ENCODE results near the gene TEAD4. TPM values are rescaled to one million over a fixed set of nuclear protein-coding genes. Genes with fewer than 3 reads are reported as not detected.
A peak's percentile ranks its signal among the peaks of the same experiment; 100 is the strongest.

TEAD4 gene
- total RNA-seq, 1 donor: 15.2 TPM

DNA sequence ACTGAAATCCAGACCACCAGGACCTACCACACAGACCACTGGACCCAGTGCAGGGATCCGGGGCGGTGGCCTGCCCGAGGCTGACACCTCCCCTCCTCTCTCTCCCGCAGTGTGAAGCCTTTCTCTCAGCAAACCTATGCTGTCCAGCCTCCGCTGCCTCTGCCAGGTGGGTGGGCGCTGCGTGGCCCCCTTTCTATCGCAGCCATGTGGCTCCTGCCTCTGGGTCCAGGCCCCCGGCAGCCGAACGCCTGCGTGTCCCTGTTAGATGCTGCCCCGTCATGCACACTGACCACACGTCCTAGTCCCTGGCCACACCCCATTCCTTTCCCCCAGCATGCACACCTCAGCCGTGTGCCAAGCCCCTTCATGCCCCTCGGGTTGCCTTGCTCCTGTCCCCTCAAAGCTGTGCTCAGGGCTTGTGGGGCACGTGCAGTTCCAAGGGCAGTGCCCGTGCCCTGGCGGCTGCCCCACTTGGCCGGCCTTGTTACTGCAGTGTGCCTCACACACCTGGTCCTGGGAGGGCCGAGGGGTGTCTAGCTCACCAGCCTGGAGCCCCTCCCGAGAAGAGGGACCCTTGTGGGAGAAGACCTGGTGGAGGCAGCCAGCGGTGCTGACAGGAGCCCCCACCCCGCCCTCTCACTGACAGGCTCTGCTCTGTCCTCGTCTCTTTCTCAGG is 59.9 kb downstream of the TEAD4 start:
- TF ChIP-seq, protein P1, sequence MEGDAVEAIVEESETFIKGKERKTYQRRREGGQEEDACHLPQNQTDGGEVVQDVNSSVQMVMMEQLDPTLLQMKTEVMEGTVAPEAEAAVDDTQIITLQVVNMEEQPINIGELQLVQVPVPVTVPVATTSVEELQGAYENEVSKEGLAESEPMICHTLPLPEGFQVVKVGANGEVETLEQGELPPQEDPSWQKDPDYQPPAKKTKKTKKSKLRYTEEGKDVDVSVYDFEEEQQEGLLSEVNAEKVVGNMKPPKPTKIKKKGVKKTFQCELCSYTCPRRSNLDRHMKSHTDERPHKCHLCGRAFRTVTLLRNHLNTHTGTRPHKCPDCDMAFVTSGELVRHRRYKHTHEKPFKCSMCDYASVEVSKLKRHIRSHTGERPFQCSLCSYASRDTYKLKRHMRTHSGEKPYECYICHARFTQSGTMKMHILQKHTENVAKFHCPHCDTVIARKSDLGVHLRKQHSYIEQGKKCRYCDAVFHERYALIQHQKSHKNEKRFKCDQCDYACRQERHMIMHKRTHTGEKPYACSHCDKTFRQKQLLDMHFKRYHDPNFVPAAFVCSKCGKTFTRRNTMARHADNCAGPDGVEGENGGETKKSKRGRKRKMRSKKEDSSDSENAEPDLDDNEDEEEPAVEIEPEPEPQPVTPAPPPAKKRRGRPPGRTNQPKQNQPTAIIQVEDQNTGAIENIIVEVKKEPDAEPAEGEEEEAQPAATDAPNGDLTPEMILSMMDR (IDR thresholded peaks at IDR 0.05; ENCODE audit: extremely low read depth, low read depth, low read length): no peak
- Histone ChIP-seq H3K4me1 (ENCODE audit: insufficient read depth, low read length) (peaks cover under 1% of the 10 kb centered on the region), H3K27me3 (ENCODE audit: insufficient read depth, low read length) (no peaks in the 10 kb centered on the region), H3K4me2 (ENCODE audit: insufficient read depth, low read length) (no peak overlapping the region), H3K9me3 (ENCODE audit: low read depth, low read length) (no peaks in the 10 kb centered on the region), H3K79me2 (ENCODE audit: insufficient read depth, low read length) (no peaks in the 10 kb centered on the region), H2AFZ (ENCODE audit: low read length) (no peak overlapping the region), H3K36me3 (ENCODE audit: insufficient read depth, low read length) (peaks cover 38% of the 10 kb centered on the region), H3K27ac (ENCODE audit: low read depth, low read length) (no peak overlapping the region), H4K20me1 (ENCODE audit: insufficient read depth, low read length) (peaks cover 5% of the 10 kb centered on the region), H3K4me3 (ENCODE audit: insufficient read depth, low read length) (no peak overlapping the region)
- DNase-seq (ENCODE audit: insufficient read length, low spot score, missing footprints): peak; percentile 48

DNA sequence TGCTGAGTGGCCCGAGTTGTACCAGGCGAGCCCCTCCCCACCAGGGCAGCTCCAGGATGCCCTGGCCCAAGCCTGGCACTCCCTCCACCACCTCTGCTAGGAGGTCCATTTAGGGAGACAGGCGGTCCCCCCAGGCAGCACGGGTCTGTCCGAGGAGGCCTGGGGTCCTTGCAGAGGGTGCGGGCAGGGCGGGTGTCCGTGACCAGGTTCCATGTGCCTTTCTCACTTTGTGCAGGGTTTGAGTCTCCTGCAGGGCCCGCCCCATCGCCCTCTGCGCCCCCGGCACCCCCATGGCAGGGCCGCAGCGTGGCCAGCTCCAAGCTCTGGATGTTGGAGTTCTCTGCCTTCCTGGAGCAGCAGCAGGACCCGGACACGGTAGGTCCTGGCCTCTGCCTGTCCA is 61.2 kb downstream of the TEAD4 start:
- H3K27me3 ChIP-seq (ENCODE audit: insufficient read depth, low read length): no peaks in the 10 kb centered on the region
- no peaks in the 10 kb centered on the region for H3K9me3 ChIP-seq (ENCODE audit: low read depth, low read length)
- DNase-seq (ENCODE audit: insufficient read length, low spot score, missing footprints): peak; percentile 48
- H3K36me3 ChIP-seq (ENCODE audit: insufficient read depth, low read length): peaks cover 38% of the 10 kb centered on the region
- H2AFZ ChIP-seq (ENCODE audit: low read length): no peak overlapping the region
- no peak overlapping the region for H3K4me2 ChIP-seq (ENCODE audit: insufficient read depth, low read length)
- H3K4me1 ChIP-seq (ENCODE audit: insufficient read depth, low read length): no peaks in the 10 kb centered on the region
- no peaks in the 10 kb centered on the region for H3K79me2 ChIP-seq (ENCODE audit: insufficient read depth, low read length)
- TF ChIP-seq, protein P1 (IDR thresholded peaks at IDR 0.05; ENCODE audit: extremely low read depth, low read depth, low read length): no peak
- H3K27ac ChIP-seq (ENCODE audit: low read depth, low read length): no peak overlapping the region
- no peak overlapping the region for H3K4me3 ChIP-seq (ENCODE audit: insufficient read depth, low read length)
- peaks cover 2% of the 10 kb centered on the region for H4K20me1 ChIP-seq (ENCODE audit: insufficient read depth, low read length)

DNA sequence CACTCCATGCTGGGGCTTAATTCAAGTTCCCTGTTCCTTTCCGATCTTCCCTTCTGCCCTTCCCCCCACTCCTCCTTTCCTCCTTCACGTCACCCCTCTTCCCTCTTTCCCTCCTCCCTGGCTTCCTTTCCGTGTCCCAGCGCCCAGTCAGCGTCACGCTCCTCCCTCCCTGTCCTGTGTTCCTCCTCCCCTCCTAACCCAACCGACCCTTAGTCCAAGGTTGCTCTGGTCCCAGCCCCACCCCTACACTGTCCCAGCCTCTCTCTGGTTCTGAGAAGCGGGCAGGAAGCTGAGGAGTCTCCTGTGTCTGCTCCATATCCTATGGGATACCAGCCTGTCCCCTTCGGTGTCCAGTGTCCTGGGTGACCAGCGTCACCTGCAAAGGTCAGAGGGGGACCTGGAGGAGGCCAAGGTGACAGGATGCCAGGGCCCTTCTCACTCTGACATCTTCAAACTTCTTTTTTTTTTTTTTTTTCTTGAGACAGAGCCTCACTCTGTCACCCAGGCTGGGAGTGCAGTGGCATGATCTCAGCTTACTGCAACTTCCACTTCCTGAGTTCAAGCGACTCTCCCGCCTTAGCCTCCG is 61.7 kb downstream of the TEAD4 start:
- no peak overlapping the region for H2AFZ ChIP-seq (ENCODE audit: low read length)
- H3K4me3 ChIP-seq (ENCODE audit: insufficient read depth, low read length): no peak overlapping the region
- no peaks in the 10 kb centered on the region for H3K27me3 ChIP-seq (ENCODE audit: insufficient read depth, low read length)
- DNase-seq (ENCODE audit: insufficient read length, low spot score, missing footprints): peak; percentile 57
- no peak overlapping the region for H3K27ac ChIP-seq (ENCODE audit: low read depth, low read length)
- peaks cover 2% of the 10 kb centered on the region for H4K20me1 ChIP-seq (ENCODE audit: insufficient read depth, low read length)
- H3K9me3 ChIP-seq (ENCODE audit: low read depth, low read length): no peaks in the 10 kb centered on the region
- TF ChIP-seq, protein P1 (IDR thresholded peaks at IDR 0.05; ENCODE audit: extremely low read depth, low read depth, low read length): no peak
- H3K36me3 ChIP-seq (ENCODE audit: insufficient read depth, low read length): peaks cover 39% of the 10 kb centered on the region
- H3K79me2 ChIP-seq (ENCODE audit: insufficient read depth, low read length): no peaks in the 10 kb centered on the region
- no peak overlapping the region for H3K4me2 ChIP-seq (ENCODE audit: insufficient read depth, low read length)
- no peaks in the 10 kb centered on the region for H3K4me1 ChIP-seq (ENCODE audit: insufficient read depth, low read length)

DNA sequence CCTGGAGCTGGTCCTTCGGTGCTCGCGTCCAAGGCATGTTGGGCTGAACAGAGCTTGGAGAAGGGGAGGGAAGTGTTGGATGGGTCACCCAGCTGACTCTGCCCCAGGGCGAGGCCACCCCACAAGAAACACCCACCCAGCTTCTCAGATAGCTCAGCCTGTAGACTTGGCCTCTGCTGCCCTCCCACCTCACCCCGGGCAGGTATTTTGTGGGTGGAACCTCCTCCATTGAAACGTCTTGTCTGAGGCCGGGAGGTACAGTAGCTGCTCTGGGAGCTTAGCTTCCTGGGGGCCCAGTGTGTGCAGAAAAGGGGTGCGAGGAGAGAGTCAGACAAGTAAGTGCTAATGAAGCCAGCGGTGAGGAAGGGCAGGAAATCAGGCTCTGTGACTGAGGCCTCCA is 63.2 kb downstream of the TEAD4 start:
- Histone ChIP-seq H3K4me2 (ENCODE audit: insufficient read depth, low read length) (no peak overlapping the region), H2AFZ (ENCODE audit: low read length) (no peak overlapping the region), H4K20me1 (ENCODE audit: insufficient read depth, low read length) (no peaks in the 10 kb centered on the region), H3K79me2 (ENCODE audit: insufficient read depth, low read length) (no peaks in the 10 kb centered on the region), H3K4me1 (ENCODE audit: insufficient read depth, low read length) (no peaks in the 10 kb centered on the region), H3K4me3 (ENCODE audit: insufficient read depth, low read length) (no peak overlapping the region), H3K9me3 (ENCODE audit: low read depth, low read length) (no peaks in the 10 kb centered on the region), H3K27ac (ENCODE audit: low read depth, low read length) (no peak overlapping the region), H3K36me3 (ENCODE audit: insufficient read depth, low read length) (peaks cover 42% of the 10 kb centered on the region), H3K27me3 (ENCODE audit: insufficient read depth, low read length) (no peaks in the 10 kb centered on the region)
- no peak for DNase-seq (ENCODE audit: insufficient read length, low spot score, missing footprints)
- TF ChIP-seq, protein P1 (IDR thresholded peaks at IDR 0.05; ENCODE audit: extremely low read depth, low read depth, low read length): no peak

Measured in osteoblast (primary cell).